HG02571 (cell line): ENCODE results near the gene EVL.

Experiments
- ATAC-seq: cut with Tn5 transposase; IDR thresholded peaks from one replicate; pipeline ENCODE4 v1.9.1; 2021; ENCODE audit warnings: mild to moderate bottlenecking, moderate library complexity; ENCODE audit not compliant: unreplicated experiment

The EVL gene

DNA sequence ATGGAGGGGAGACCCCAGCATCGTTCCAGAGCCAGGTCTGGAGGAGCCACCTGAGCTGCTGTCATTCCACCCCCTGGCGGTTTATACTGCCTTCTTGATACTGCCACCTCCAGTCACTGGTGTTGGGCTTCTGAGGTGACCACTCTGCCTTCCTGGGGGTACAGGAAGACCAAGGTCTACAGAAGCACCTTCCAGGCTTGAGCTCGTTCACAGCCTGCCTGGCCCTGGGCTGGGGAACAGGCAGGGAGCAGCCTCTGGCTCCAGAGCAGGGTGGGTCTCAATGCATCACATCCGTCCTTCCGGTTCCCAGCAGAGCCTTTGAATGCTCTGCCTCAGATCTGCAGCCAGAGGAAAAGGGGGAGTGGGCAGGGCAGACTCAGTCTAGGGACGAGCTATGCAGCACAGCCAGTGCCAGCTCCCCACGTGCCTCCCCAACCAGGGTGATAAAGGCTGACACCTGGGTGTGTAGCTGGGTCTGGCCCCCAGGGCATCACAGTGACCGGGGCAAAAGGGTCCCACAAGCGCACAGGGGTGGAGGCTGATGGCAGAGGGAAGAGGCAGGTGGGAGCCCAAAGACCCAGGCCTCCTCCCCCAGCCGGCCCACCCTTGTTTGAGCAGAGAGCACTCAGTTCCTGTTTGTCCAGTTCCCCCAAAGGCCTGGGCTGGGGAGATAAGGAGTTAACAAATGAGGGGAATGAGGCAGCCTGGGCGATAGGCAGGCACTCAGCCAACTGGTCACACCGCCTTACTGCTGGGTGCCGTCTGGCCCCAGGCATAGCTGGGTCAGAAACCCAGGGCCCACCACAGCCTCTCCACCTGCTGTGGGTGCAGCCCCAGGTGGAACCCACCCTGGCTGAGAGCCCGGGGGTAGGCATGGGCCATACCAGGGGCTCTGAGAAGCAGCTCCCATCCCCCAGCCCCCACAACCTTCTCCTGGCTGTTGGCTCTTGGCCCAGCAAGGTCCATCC is 77.1 kb downstream of the EVL start:
- ATAC-seq = no peak

DNA sequence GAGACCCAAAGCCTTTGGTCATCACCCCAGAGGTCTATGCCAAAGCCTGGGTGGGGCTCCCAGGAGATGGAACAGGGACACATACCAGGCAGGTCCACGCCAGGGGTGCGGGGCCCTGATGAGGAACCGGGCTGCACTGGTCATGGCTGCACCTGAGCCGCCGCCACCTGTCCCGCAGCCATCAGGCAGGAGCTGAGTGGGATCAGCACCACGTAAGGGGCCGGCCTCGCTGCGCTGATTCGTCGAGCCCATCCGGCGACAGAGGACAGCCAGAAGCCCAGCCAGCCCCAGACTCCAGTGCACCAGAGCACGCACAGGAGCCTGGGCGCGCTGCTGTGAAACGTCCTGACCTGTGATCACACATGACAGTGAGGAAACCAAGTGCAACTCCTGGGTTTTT is 78.3 kb downstream of the EVL start:
- ATAC-seq = no peak

DNA sequence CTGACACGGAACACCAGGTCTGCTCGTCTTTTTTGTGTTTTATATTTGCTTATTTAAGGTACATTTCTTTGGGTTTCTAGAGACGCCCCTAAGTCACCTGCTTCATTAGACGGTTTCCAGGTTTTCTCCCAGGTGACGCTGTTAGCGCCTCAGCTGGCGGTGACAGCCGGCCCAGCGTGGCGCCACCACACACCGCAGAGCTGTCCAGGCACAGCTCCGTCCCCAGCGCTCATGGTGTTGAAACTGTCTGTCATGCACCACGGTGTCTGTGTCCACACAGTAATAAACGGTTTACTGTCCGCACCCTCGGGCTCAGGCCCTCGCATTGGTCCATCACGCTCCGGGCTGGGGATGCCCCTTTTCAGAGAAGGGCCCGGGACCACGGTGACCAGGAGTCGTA is 78.7 kb downstream of the EVL start:
- no peak for ATAC-seq

DNA sequence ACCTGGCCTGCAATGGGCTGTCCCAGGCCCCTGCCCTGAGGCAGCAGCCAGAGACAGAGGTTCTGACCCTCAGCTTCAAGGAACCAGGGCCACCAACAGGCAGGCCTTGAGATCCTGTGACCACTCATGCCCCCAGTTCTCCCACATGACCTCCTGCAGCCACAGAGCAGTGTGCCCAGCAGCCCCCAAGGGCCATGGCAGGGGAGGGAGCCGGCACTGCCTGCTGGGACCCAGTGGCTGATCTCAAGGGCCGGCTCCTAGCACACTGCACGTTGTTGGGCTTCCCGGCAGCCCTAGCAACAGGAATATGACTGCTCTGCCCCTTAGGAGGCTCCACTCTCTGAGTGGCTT is 79.4 kb downstream of the EVL start:
- no peak for ATAC-seq

DNA sequence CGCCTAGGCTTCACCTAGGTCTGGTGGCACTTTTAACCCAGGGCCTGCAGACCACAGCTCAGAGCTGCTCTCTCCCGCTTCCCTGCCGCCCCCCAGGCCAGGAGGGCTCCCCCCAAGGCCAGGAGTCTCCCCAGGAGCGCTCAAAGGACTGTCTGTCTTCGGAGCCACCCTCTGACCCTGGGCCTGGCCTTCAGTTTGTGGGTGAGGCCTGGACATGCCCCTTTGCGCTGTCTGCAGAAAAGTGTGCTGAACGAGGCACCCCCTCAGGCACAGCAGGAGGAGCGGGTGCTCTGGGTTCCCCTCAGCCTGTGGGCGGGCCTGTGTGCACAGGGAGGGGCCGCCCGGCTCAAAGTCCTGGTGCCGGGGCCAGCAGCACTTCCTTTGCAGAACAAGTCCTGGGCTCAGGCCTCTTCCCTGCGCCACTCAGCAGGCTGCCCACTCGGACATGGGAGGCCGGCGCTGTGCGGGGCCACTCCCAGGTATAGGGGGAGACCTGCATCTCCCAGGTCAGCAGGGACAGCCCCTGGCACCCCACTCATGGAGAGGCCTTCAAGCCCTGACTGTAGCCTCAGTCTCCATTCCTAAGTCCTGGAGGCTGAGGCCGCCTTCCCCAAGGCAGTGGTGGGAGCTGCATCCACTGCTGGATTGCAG is 79.9 kb downstream of the EVL start:
- ATAC-seq = no peak

DNA sequence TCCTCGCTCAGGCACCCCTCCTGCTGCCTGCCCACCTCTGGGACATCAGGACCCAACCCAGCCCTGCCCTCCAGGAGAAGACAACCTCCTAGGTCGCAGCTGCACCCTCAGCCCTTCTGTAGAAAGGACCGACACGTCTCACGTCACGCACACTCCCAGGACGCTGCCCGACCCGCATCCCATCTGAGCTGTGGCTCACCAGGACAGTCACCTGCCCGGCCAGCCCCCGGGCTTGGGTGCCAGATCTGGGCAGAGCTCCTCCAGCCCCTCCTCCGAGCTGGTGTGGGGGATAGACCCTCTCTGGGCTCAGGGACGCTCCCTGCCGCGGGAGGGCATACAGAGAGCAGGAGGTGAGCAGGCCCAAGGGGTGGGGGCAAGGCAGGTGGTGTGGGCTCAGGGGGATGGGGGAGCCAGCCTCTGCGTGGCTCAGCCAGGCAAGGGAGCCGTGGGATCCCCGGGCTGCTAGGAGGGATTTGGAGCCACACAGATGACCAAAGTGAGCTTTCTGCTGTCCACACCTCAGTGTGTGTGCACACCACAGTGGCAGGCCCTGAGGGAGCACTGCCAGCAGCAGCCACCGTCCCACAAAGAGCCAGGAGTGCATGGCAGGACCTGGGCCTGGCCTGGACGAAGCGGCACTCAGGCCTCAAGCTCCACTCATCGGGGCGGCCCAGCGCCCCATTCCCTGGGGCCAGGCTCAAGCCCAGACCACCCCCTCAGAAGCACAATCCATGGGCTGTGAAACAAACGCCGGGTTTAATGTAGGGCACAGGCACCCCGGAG is 80.7 kb downstream of the EVL start:
- no peak for ATAC-seq

DNA sequence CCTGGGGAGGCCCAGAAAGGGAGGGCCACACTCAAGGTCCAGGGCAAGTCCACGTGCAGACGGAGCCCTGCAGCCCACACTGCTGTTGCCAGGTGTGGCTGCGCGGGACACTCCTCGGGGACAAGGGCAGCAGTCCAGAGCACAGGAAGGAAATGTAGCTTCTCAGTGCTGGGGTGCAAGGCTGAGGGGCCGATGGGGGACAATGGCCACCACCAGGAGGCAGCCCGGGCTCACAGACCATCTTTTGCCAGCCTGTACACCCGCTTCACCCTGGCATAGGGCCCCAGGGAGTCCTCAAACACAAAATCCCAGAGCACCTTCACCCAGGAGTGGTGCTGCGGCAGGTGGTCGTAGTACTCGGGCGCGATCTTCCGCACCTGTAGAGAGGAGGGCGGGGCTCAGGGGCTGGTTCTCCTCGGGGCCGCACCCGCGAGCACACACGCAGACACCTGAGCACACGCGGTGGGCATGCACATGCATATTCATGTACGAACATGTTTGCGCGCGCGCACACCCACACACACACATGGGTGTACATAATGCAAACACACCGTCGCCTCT is 81.4 kb downstream of the EVL start:
- no peak for ATAC-seq

DNA sequence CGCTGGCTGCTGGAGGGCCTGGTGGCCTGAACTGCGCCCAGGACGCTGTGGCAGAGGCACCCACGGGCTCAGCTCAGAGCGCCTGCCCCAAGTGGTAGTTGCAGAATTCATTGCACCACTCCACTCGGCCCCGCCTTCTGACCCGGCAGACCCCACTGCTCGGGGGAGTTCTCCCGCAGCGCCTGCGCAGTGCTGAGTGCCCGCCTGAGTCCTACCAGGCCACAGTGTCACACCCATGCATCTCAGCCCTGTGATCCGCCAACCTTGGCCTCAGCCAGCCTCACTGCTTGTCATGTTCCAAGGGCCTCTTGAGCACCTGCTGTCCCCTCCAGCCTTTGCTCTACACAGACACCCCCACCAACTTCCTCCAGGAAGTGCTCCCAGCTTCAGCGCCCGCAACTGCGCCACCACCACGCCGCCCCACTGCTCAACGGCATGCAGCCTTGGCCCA is 82.0 kb downstream of the EVL start:
- ATAC-seq = no peak

DNA sequence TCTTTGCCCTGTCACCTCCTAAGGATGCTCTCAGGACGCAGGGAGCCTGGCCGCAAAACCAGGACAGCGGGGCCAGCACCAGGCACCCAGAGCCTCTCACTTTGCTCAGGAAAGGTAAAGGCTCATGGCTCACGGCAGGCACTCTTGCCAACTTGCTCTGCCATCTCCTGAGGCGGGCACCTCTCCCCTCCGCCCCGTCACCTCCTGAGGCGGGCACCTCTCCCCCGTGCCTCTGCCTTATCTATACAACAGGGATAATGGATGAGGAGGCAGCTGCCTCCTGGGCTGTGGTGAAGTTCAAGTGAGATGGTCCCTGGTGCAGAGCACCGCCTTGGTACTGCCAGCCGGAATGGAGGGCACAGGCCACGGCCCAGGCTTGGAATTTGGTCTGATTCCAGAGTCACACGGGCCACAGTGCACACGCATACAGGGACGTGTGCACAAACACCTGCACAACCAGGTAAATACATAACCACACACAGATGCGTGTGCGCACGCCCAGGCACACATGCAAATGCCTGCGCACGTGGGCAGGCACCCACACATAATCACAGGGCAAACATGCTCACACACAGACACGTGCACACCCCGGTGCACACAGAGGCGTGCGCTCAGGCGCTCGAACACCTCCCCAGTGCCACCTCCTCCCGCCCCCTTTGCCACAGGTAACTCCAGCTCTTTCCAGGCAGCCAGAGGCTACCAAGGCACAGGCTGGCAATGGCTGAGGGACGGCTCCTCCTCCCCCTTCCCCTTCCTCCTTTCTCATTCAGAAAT is 82.7 kb downstream of the EVL start:
- no peak for ATAC-seq

DNA sequence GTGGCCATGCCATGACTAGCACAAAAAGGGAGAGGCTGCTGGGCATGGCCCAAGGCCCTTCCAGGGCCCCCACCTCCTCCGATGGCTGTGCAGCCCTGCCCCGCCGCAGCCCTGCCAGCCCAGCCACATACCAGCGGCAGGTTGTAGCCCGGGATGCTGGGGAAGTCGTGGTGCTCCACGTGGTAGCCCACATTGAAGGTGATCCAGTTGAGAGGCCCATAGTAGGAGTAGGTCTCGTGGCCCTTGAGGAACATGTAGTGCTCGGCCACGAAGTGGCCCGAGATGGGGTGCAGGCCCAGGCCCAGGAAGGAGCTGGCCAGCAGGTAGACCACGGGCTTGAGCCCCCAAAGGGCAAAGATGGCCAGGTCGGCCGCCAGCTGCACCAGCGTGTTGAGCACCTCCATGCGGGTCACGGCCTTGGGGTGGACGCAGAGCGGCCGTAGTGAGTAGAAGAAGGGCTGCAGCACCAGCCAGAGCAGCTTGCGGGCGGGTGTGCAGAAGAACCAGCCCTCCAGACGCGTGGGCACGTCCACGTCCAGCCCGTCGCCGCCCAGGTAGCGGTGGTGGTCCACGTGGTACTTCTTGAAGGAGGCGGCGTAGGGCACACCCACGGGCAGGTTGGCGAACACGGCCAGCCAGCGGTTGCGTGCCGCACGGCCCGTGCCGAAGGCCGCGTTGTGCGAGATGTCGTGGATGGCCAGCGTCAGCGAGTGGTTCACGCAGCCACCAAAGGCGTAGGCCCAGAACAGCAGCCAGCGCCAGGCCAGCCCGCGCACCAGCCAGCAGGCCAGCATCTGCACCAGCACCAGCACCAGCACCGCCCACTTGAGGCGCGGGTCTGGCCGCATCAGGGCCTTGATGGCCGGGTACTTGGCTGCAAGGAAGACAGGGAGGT is 83.9 kb downstream of the EVL start:
- ATAC-seq = no peak

DNA sequence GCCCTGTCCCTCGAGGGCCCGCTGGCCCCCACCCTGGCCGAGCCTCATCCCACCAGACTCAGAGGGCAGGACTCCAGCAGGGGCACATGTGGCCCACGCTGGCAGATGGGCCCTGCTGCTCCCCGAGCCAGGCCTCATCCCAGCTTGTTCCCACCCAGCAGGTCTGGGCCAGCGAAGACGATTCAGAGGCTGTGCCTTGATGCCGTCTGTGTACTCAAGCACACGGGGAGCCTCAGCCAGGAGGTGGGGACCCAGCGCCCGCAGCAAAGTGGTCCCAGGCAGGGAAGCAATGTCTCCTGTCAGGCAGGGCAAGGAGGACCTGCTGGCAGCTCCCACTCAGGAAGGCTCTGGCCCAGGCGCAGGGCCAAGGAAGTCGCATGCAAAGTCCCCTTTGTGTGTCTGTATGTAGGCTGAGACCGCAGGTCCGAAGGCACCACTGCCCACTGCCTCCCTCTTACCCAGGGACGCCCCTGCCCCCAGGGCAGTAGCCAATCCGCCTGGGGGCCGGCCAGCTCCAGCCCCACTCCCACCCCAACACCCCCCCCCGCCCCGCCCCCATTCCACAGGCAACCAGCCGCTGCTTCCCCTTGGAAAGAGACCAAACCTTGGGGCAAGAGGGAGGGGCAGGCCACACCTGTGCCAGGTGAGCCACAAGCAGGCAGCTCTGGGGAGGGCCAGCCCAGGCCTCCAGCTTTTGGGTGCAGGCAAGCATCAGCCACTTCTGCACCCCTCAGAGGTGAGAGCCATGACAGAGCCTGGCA is 84.8 kb downstream of the EVL start:
- ATAC-seq = no peak

DNA sequence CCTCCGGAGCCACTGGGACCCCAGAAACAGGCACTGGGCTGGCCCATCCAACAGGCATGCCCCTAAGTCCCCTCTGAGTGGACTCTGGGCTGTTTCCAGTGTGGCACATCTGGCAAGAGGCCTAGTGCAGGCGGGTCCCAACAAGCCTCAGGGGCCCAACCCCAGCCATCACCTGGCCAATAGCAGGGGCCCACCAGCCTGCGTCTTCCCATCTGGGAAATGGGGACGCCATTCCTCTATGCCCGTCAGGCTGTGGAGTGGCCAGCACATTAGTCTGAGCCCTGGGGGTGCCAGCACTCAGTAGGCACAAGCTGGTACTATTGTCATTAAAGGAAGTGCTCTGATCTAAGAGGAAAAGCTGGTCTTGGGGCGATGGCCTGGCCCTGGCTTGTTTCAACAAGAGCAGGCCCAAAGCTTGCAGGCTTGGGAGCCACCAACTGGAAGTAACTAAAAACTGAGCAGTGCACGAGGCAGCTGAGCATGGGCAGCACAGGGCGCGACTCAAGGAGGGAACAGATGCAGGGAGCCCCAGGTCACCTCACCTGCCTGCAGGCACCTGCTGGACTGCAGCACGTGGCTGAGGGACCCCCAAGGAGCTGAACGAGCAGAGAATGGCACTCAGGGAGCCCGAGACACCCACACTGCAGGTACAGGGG is 85.8 kb downstream of the EVL start:
- ATAC-seq = no peak

DNA sequence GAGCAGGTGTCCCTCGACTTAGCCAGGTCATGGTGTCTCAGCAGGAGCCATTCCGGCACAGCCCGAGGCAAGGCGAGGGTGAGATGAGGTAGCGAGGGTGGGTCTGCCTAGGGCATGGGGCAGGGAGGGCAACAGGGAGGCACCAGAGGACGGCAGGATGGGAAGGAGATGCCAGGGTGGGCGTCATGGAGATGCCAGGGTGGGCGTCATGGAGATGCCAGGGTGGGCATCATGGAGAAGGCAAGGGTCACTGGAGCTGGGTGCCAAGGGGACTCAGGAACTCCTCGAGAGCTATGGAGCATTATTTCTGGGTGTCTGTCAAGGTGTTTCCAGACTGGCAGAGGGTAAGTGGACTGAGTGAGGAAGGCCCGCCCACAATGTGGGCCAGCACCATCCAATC is 86.9 kb downstream of the EVL start:
- no peak for ATAC-seq

DNA sequence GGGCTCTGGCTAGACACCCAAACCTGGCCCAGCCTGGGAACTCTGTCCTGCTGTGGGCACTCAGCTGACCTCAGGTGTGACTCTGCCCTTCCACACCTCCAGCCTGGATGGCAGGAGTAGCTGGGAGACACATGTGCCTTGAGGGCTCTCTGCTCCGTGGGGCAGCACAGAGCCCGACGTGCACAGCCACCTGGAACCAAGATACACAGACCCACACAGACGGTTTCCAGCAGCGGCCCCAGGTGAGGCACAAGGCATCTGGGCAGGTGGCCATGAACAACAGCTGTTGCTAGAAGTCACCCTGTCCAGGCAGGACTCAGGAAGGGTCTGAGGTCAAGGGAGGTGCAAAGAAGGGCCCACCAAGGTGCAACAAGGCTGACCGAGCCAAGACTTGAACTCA is 88.3 kb downstream of the EVL start:
- ATAC-seq = no peak

DNA sequence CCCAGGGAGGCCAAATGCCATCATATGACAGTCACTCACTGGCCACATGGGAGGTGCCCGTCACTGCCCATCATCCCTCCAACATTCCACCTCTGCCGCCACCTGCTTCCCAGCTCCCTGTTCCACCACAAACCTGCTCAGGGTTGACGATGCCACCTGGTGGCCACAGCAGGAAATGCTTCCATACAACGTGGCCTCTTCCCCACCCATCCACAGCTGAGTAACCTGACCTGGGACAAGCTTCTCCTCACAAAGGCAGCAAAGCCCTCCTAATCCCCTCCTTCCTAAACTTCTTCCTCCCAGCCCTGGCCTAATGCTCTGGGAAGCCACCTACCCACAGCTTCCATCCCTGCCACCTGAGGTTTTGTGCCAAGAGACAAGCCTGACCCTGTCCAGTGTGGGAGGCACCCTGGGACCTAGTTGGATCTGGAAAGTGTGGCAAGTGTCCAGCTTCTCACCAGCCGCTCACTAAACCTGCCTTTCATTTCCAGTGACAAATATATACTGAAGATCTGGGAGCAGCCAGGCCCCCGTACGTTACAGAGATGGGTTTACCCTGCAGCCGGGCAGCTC is 89.9 kb downstream of the EVL start:
- no peak for ATAC-seq

DNA sequence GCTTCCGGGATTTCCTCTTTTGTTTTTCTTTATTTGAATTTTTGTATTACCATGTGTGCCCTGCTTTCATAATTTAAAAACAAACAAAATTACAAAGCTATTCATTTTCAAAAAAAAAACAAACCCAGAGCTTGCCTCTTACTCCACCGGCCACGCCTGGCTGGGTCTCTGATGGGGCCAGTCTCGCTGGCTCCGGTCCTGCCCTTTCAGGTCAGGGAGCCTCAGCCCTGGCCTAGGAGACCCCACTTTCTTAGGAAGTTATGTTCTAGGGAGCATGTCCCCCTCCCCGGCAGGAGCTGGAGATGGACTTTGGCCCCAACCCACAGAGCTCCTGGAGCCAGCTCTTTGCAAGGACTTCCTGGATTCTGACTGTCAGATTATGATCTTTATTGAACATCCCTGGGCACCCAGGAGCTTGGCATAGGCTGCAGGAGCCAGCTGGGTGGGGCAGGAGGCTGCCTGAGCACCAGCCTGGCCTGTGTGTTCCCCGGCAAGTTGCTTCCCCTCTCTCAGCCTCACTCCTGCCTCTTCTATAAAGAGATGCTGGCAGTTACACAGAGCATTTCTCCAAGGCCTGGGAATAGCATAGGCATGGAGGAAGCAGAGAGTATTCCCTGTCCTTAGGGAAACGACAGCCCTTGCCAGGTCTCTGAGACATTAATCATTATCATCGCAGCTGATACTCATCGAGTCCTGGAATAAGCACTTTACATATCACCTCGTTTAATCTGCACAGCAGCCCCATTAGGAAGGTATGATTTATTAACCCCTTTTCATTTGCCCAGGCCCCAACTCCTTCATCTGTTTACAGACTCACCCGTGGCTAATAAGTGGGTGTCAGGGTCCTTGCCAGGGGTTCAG is 90.8 kb downstream of the EVL start:
- no peak for ATAC-seq

DNA sequence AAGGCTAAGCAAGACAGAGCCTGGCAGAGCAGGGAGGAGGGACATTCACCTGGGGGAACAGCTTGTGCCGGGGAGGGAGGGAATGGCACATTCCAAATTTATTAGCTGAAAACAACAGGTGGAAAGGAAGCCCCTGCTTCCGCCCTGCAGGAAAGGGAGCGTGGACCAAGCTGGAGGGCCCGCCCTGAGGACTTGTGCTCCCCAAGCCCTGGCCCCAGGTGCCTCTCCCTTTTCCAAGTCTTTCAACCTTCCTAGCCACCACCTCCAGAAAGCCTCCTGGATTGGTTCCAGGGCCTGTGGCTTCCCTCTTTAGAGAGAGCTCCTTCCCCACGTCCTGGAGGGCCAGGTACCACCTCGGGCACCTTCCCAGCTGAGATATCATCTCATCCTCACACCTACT is 91.6 kb downstream of the EVL start:
- no peak for ATAC-seq
